ENCODE results near the gene CHAT.
A peak's percentile ranks its signal among the peaks of the same experiment; 100 is the strongest.

CHAT gene

GRCh38 chr10:49597426-49598163 is 16.2 kb upstream of the CHAT start:
- no peak for DNase-seq (ENCODE audit: low read depth in 2 of 2)

GRCh38 chr10:49598164-49598856 is 15.5 kb upstream of the CHAT start:
- DNase-seq (ENCODE audit: low read depth in 2 of 2) = no peak

- no peak for DNase-seq (ENCODE audit: low read depth in 2 of 2)
Observed at GRCh38 chr10:49598986-49599385, 14.9 kb upstream of the CHAT start.

DNA sequence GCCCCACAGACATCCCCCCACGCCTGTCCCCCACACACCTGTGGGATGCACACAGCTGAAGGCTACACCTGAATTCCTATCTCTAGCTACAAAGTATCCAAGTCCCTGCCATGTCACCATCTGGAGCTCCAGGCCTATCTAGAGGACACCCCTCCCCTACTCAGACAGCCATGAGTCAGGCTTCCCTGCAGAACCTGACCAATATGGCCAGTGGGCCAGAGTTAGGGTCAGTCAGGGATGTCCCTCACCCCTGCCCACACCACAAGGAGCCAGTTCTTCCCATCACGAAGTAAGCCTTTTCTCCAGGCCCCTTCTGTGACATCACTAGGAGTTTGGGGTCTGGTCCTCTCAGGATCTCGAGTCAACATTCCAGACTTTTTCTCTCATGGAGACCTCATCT is 14.3 kb upstream of the CHAT start:
- no peak for DNase-seq (ENCODE audit: low read depth in 2 of 2)

- DNase-seq (ENCODE audit: low read depth in 2 of 2) = no peak
Observed at GRCh38 chr10:49600046-49600445, 13.8 kb upstream of the CHAT start.

DNA sequence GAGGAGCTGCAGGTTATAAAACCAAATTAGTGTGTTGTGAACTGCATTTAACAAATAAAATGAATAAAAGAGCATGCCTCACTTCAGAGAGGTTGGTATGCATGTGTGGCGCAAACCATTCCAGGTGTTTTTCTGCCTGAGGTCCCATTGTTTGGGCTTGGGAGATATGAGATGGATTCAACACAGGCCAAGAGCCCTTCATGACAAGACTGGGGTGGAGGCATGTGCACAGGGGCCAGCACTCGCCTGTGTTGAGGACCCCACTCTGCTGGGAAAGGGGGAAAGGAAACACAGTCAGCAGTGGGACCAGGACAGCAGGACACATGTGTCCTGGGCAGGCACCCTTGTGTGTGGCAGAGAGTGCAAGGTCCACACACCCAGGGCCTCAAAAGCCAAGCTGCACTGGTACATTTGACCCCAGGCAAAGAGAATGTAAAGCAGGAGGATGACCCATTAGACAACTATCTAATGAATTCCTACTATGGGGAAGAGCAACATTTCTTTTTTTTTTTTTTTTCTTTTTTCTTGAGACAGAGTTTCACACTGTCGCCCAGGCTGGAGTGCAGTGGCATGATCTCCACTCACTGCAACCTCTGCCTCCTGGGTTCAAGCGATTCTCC is 12.9 kb upstream of the CHAT start:
- DNase-seq (ENCODE audit: low read depth in 2 of 2) = no peak

GRCh38 chr10:49601857-49602256 is 12.0 kb upstream of the CHAT start:
- DNase-seq (ENCODE audit: low read depth in 2 of 2) = no peak

DNA sequence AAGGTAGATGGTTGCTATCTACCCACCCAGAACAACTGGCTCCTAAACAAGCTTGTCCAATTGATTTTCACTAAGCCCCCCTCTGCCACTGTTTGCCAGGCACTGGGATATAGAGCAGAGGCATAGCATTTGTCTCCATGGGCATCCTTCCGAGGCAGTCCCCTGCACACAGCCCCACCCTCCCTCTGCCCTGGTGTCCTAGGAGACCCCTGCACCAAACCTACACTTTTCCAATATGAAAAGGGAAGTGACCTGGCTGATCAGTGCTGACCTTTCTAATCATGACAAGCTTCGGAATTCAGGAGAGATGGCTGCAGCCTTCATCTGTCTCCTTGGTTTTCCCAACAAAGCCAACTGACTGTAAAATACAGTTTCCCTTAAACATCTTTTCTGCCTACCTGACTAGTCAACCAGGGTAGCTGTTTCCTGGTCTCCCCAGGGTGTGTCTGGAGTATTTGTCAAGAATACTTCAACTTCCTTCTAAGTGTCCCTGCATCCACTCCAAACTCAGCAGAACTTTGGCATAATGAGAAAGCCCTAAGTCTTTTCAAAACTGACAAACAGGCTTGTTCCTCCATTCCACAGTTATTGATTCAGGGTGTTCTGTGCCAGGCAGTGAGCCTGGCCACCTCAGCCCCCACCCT is 11.3 kb upstream of the CHAT start:
- no peak for DNase-seq (ENCODE audit: low read depth in 2 of 2)

GRCh38 chr10:49605216-49605938 is 8.5 kb upstream of the CHAT start:
- DNase-seq (ENCODE audit: low read depth in 2 of 2) = no peak

DNA sequence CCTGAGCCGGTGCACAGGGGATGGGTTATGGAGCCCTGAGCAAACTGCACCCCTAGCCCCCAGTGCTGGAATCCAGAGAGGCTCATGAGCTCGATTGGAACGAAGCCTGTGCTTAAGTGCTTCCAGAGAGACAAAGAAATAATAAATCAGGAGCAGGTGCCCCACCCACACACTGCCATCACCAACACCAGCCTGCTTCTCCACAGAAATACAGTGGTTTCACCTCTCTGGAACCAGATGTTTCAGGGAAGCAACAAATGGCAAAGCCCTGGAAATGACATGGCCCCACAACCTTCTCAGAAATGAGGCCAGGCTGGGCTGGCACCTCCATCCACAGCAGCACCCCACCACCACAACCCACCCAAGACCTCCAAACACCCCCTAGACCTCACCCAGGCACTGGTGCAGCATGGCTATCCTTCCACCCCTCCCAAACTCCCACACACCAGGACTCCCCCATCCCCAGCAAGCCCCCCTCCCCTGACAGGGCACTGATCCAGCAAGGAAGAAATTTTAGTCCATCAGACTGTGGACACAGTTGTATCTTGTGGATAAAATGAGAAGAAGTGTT is 7.8 kb upstream of the CHAT start:
- no peak for DNase-seq (ENCODE audit: low read depth in 2 of 2)

DNA sequence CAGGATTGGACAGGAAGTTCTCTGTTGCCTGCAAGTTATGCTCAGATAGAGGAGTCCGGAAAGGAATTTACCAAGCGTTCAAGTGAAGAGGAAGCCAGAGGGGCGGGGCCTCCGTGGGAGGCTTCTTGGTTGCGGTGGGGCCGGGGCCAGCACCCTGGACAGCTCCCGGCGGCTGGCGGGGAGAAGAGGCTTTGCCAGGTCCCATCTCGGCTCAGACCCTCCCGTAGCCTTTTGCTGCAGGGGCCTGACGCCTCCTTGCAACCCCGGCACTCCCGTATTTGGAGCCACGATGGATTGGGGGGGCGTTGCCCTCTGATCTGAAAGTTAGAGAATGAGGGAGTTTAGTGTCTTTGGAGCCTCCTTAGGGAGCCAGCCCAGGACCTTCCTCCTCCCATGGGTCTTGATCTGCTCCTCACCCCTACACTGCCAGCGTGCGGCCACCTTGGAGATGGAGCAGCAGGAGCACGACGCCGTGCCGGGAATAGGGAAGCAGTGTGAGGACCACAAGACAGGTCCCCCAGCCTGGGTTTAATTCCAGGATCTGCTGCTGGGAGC is 6.8 kb upstream of the CHAT start:
- peak; percentile 55 to 66 for DNase-seq (ENCODE audit: low read depth in 2 of 2)

DNA sequence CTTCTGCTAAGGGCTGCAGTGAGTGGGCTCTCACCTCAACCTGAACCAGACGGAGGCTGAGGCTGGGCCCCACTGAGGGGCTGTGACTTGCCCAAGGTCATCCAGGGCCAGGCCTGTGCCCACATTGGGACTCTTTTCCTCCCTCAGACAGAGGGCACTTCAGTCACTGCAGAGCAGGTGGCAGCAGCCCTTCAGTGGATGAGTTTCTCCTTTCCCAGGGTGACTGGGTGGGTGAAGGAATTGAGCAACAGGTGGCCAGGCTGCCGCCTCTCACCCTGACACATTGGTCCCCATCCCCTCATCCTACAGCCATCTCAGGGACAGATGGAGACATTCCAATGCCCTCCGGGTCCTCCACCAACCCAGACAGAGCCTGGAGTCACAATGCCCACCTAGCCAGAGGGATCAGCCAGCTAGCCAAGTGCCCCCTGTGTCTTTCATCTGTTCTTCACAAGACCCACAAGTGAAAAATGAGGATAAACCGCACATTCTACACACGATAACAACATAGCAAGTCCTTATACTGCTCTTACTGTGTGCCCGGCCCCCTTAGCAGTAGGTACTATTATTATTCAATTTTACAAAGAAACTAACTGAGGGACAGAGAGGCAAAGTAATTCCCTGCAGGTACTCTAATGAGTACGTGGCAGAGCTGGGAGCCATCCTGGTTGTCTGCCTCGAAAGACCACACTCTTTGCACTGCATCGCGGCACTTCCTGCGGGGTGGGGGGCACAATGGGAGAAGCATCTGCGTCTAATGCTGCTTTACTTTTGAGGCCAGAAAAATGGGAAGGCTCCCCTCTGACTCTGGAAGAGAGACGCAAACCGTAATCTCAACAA is 5.5 kb upstream of the CHAT start:
- DNase-seq (ENCODE audit: low read depth in 2 of 2) = no peak

- no peak for DNase-seq (ENCODE audit: low read depth in 2 of 2)
Observed at GRCh38 chr10:49609006-49609282, 4.9 kb upstream of the CHAT start.

DNA sequence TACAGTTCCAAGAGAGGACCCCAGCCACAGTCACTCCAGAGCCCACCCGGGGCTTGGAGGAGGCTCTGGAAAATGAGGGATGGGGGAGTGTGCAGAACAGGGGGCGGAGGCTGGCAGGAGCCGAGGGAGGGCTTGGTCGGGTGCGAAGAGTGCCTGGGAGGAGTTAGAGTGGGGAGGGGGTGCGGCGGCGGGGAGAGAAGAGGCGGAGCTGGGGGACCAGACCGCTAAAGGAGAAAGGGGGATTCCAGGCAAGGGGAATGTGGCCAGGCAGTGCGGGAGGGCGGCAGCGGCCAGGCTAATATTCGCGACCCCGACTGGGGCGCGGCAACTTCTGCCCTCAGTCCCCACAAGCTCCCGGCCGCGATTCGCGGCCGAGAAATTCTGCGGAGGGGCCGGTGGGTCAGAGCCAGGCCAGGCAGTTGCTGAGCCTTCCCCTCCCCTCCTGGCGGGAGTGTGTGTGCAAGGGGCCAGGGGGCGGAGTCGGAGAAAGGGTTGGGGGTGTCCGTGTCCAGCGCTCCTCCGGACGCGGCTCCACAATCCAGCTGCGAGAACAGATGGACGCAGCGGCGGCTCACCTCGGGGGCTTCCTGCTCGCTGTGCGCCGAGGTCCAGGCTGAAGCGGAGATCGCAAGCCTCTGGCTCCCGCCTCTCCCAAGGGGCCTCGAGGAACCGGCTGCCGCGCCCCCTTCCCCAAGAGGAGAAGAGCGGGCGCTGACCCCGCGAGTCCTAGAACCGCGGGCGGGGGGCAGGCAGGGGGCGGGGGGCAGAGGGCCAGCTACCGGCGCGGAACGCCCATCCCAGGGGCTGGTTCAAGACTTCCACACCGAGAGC is 4.3 kb upstream of the CHAT start:
- DNase-seq (ENCODE audit: low read depth in 2 of 2) = no peak

DNA sequence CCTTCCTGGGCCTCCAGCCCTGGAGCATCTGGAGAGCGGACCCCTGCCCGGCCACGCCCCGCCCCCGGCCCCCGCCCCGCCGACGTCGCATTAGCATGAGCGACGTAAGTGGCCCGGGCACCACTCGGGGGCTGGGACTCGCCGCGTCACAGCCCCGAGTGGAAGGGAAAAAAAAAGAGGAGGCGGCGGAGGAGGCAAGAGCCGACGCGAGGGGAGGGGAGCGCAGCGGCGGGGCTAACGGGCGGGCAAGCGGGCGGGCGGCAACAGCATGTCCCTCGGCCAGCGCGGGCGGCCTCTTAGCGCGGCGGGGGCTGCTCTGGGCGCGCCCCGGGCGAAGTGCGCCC is 3.8 kb upstream of the CHAT start, which contains the start of gene SLC18A3:
SLC18A3 (plus strand) TSS at position 197 of the 344 bp plus-strand sequence. CDS start 431 bp downstream, outside the sequence.
- DNase-seq (ENCODE audit: low read depth in 2 of 2) = no peak

- no peak for DNase-seq (ENCODE audit: low read depth in 2 of 2)
Observed at GRCh38 chr10:49610458-49611165, 3.2 kb upstream of the CHAT start.

GRCh38 chr10:49611166-49611815 is 2.5 kb upstream of the CHAT start:
- no peak for DNase-seq (ENCODE audit: low read depth in 2 of 2)

- no peak for DNase-seq (ENCODE audit: low read depth in 2 of 2)
Observed at GRCh38 chr10:49611816-49612512, 1.9 kb upstream of the CHAT start.

Data from stimulated activated CD8-positive, alpha-beta memory T cell treated with anti-CD3 and anti-CD28 coated beads, Interleukin-15, amount 100 ng/mL, for 48 hours (primary cell).